HG03097 (cell line): Measurements from ENCODE around the gene SLC34A1.
"Not testable (repeated sequence)": the region's sequence is repeated elsewhere in the genome, so short reads cannot be mapped to it uniquely, and the experiment has no call there.

ENCODE experiments used
- ATAC-seq: cut with Tn5 transposase; IDR thresholded peaks from one replicate; pipeline ENCODE4 v1.9.1; 2021; ENCODE audit not compliant: unreplicated experiment, low FRiP score

SLC34A1 gene

GRCh38 chr5:177355162-177355867 is 28.9 kb upstream of the SLC34A1 start:
- no peak for ATAC-seq

- no peak for ATAC-seq
These were observed 28.4 kb upstream of the SLC34A1 start for GRCh38 chr5:177355868-177356168.

- no peak for ATAC-seq
These were observed 27.5 kb upstream of the SLC34A1 start for GRCh38 chr5:177356746-177357145.

- peak; percentile 2 for ATAC-seq
These were observed 27.1 kb upstream of the SLC34A1 start for GRCh38 chr5:177357146-177357458.

- ATAC-seq: peak; percentile 73
These were observed 26.5 kb upstream of the SLC34A1 start, which contains the start of gene RGS14 for GRCh38 chr5:177357459-177358351. Gene RGS14, plus strand, starts transcription at chr5:177357924. Its CDS starts 101 bp downstream, at chr5:177358025.

- no peak for ATAC-seq
These were observed 25.8 kb upstream of the SLC34A1 start for GRCh38 chr5:177358370-177358819.

- ATAC-seq: no peak
These were observed 24.8 kb upstream of the SLC34A1 start for GRCh38 chr5:177359451-177359851.

- ATAC-seq: no peak
These were observed 24.4 kb upstream of the SLC34A1 start for GRCh38 chr5:177359860-177360259.

GRCh38 chr5:177360740-177361139 is 23.5 kb upstream of the SLC34A1 start:
- ATAC-seq: not testable (repeated sequence)

- ATAC-seq: no peak
These were observed 22.6 kb upstream of the SLC34A1 start for GRCh38 chr5:177361418-177362291.

- ATAC-seq: no peak
These were observed 22.0 kb upstream of the SLC34A1 start for GRCh38 chr5:177362292-177362609.

GRCh38 chr5:177362610-177363507 is 21.4 kb upstream of the SLC34A1 start:
- no peak for ATAC-seq

GRCh38 chr5:177363565-177363964 is 20.7 kb upstream of the SLC34A1 start:
- no peak for ATAC-seq

GRCh38 chr5:177364159-177364962 is 19.9 kb upstream of the SLC34A1 start:
- ATAC-seq: no peak

GRCh38 chr5:177365845-177366527 is 18.2 kb upstream of the SLC34A1 start:
- no peak for ATAC-seq

GRCh38 chr5:177366528-177367322 is 17.5 kb upstream of the SLC34A1 start:
- ATAC-seq: no peak

GRCh38 chr5:177367323-177367848 is 16.8 kb upstream of the SLC34A1 start:
- ATAC-seq: no peak
